Activated CD8-positive, alpha-beta T cell treated with anti-CD3 and anti-CD28 coated beads for 36 hours (primary cell): Measurements from ENCODE around the gene CRK. TPM values are rescaled to one million over a fixed set of nuclear protein-coding genes. Genes with fewer than 3 reads are reported as not detected.

ENCODE experiments used
- ATAC-seq: fragments of 200-7000 bp; cut with Tn5 transposase; one replicate; pipeline ENCODE4 v1.10.0; 2021; ENCODE audit warnings: mild to moderate bottlenecking, moderate library complexity
- CTCF ChIA-PET: fragments of 350-600 bp; sonication (Branson Sonifier 250); formaldehyde crosslinking; loops from one replicate; lab custom pipeline; 2021; ENCODE audit warnings: antibody characterized with exemption; lab: Charles Lee
- POLR2A ChIA-PET: fragments of 350-600 bp; sonication (Branson Sonifier 250); formaldehyde crosslinking; loops from one replicate; lab custom pipeline; 2021; ENCODE audit warnings: antibody characterized with exemption; lab: Charles Lee
- DNase-seq: peaks from one replicate; pipeline ENCODE4 v3.0.0-alpha.2; 2020
- H3K27ac Mint-ChIP-seq: one replicate; pipeline ENCODE4 v1.8.0; 2021; ENCODE audit warnings: mild to moderate bottlenecking, mixed read lengths
- H3K27me3 Mint-ChIP-seq: one replicate; pipeline ENCODE4 v1.8.0; 2021; ENCODE audit warnings: mixed read lengths
- H3K36me3 Mint-ChIP-seq: one replicate; pipeline ENCODE4 v1.8.0; 2021; ENCODE audit warnings: low read depth, mixed read lengths
- H3K4me1 Mint-ChIP-seq: one replicate; pipeline ENCODE4 v1.8.0; 2021; ENCODE audit warnings: low read depth, mixed read lengths
- H3K4me3 Mint-ChIP-seq: one replicate; pipeline ENCODE4 v1.8.0; 2021; ENCODE audit warnings: mild to moderate bottlenecking, moderate library complexity, mixed read lengths
- H3K9me3 Mint-ChIP-seq: one replicate; pipeline ENCODE4 v1.8.0; 2021; ENCODE audit warnings: mixed read lengths
- intact Hi-C: fragments of 100-400 bp; cut with micrococcal nuclease; formaldehyde crosslinking; loops from one replicate; pipeline ENCODE4 v1.10.0; 2022
- total RNA-seq, 2 experiments: library from RNA; stranded (reverse); gene quantifications; one replicate each; pipeline ENCODE4 v1.2.3, GENCODE V29; 2021
- TF ChIP-seq, protein P1 (sequence below): fragments of 200-600 bp; IDR thresholded peaks from one replicate; pipeline ENCODE4 v1.8.0; 2022; ENCODE audit warnings: antibody characterized with exemption, mild to moderate bottlenecking

The CRK gene
- total RNA-seq, 2 experiments from 2014 or later, result 12.1 to 12.9 TPM

DNA sequence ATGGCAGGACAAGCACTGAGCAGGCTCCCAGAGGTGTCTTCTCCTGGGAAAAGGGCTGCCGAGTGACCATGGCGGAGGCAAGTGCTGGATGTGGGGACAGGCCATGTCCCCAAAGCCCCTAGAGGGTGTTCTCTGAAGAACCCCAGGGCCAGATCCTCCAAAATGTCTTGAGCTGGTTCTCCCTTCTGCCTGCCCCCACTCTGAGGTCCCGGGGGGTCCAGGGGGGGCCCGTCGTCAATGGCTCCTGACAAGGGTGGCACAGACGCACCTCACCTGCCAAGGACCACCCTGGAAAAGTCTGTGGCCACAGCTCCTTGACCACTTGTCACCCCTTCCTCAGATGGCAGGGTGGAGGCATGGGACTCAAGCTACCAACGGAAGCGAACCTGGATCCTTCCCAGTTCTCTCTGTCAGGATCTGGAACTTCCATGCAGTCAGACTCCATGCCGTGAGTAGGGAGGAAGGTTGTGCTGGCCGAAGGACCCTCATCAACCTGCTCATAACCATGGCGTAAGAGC is 38.8 kb upstream of the CRK start:
- no peaks in the 10 kb centered on the region for H3K9me3 Mint-ChIP-seq
- CTCF ChIA-PET, result no interaction called here
- peaks cover 4% of the 10 kb centered on the region for H3K27me3 Mint-ChIP-seq
- ATAC-seq, result no peak
- DNase-seq, result no peak
- H3K4me1 Mint-ChIP-seq, result peaks cover 7% of the 10 kb centered on the region
- POLR2A ChIA-PET, result interaction anchor here (1.1 kb wide), 2 partner anchors 39 to 132 kb away, joined by 3 read pairs; partner anchors contain the start of gene CRK
- intact Hi-C loops, result no loop called here
- no peaks in the 10 kb centered on the region for H3K36me3 Mint-ChIP-seq
- H3K4me3 Mint-ChIP-seq, result no peak overlapping the region
- no peak overlapping the region for H3K27ac Mint-ChIP-seq
- TF ChIP-seq, protein P1, sequence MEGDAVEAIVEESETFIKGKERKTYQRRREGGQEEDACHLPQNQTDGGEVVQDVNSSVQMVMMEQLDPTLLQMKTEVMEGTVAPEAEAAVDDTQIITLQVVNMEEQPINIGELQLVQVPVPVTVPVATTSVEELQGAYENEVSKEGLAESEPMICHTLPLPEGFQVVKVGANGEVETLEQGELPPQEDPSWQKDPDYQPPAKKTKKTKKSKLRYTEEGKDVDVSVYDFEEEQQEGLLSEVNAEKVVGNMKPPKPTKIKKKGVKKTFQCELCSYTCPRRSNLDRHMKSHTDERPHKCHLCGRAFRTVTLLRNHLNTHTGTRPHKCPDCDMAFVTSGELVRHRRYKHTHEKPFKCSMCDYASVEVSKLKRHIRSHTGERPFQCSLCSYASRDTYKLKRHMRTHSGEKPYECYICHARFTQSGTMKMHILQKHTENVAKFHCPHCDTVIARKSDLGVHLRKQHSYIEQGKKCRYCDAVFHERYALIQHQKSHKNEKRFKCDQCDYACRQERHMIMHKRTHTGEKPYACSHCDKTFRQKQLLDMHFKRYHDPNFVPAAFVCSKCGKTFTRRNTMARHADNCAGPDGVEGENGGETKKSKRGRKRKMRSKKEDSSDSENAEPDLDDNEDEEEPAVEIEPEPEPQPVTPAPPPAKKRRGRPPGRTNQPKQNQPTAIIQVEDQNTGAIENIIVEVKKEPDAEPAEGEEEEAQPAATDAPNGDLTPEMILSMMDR, result no peak

DNA sequence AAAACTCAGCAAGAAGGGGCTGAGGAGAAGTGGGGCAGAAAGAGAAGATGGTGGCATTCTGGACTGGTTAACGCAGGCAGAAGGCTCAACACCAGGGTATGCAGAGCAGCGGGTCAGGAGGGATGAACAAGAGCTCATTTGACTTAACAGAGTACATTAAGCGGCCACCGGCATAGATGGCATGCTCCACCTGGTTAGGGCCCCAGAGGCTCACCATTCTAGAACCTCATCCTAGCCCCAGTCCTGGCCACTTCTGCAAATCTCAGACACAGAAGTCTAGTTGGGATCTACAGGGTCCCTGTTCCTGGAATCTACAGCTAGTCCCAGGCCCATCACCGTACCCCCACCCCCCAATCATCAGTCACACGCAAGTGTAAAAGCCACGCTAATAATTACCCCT is 38.2 kb upstream of the CRK start:
- ATAC-seq, result no peak
- no peak for DNase-seq
- CTCF ChIA-PET, result no interaction called here
- peaks cover 4% of the 10 kb centered on the region for H3K27me3 Mint-ChIP-seq
- TF ChIP-seq, protein P1, result no peak
- no peak overlapping the region for H3K27ac Mint-ChIP-seq
- H3K9me3 Mint-ChIP-seq, result no peaks in the 10 kb centered on the region
- intact Hi-C loops, result no loop called here
- H3K4me3 Mint-ChIP-seq, result no peak overlapping the region
- no peaks in the 10 kb centered on the region for H3K36me3 Mint-ChIP-seq
- POLR2A ChIA-PET, result no interaction called here
- H3K4me1 Mint-ChIP-seq, result peaks cover 7% of the 10 kb centered on the region

DNA sequence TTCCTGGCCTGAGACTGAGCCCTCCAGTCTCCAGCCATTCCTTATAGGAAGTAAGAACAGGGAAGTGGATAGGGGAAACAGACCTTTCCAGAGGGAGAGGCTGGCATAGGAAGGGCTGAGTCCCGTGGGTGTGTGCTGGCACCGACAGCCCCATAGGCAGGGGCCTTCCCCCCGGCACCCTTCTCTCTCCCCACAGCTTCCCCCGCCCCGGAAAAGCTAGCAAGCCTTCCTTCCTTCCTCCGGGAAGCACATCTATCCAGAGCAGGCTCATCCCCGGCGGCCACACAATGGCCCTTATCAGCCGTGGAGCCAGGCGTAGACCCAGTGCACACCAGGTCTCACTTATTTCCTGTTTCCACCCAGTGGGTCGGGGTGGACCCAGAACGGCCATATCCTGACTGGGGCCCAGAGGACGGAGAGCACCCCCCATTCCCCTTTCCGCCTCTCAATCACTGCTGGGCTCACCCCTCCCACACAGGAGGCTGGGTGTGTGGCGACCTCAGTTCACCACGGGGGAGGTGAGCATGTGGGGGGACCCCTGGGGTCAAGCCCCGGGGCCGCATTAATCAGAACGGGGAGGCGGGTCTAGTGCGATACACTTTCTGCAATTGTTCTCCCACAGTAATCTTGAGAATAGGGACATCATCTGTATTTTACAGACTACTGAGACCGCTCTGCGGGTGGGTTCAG is 37.4 kb upstream of the CRK start:
- Mint-ChIP-seq H3K27me3 (peaks cover 4% of the 10 kb centered on the region), H3K4me3 (no peak overlapping the region), H3K36me3 (no peaks in the 10 kb centered on the region), H3K27ac (no peak overlapping the region), H3K4me1 (peaks cover 8% of the 10 kb centered on the region), H3K9me3 (no peaks in the 10 kb centered on the region)
- TF ChIP-seq, protein P1, result no peak
- DNase-seq (no peak), ATAC-seq (no peak)
- ChIA-PET POLR2A (interaction anchor here (0.7 to 1.0 kb wide), 2 partner anchors 12 to 30 kb away, joined by 3 read pairs; no protein-coding TSS in a partner anchor), CTCF (interaction anchor here (0.8 to 1.6 kb wide), 4 partner anchors 23 to 156 kb away, joined by 3 to 5 read pairs (median 4); partner anchors contain the start of genes INPP5K and RILP)
- intact Hi-C loops, result no loop called here

DNA sequence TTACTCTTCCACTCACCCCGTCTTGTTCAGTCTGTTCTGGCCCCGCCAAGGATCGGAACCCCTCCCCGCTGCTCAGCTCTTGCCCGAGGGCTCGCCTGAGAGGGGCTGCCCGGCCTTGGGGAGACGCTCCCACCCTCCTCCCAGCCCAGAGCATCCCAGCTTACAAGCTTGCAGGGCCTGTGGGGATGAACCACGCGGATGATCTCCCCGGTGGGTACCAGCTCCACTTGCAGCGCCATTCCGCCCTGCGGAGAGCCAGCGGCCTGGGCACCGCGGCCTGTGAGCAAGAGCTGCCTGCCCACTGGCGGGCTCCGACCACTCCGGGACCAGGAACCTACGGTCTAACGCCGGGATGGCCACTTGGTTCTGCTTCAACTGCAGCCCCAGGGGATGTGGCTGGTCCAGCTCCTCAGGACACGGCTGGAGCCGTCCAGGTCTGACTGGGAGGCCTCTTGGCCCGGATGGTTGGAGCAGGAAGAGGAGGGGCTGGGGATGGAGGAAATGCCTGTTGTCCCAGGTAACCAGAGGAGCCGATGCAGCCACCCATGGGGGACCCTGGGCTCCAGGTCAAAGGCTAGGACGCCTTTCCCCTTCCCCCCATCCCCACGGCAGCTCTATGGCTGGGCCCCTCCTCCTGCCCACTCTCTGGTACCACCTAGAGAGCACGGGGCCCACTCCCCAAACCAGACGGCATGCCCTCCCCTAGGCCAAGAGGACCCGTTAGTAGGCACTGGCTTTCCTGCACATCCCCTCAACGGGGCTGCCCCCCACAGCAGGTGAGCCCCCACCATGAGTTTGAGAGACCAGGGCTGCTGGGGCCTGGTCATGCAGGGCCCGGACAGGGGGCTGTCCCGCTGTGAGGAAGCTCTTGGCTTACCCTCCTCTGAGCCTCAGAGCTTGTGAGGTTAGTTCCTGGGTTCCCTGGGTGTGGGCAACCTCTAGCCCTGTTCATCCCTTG is 36.5 kb upstream of the CRK start, which contains the start of gene MYO1C:
Gene MYO1C (minus strand): TSS at position 438 of the 958 bp plus-strand sequence. CDS start 199 bp downstream, at position 239.
- Mint-ChIP-seq H3K36me3 (no peaks in the 10 kb centered on the region), H3K9me3 (no peaks in the 10 kb centered on the region), H3K27me3 (peaks cover 4% of the 10 kb centered on the region), H3K27ac (peak within 1 kb of the TSS; percentile 72), H3K4me1 (peaks cover 13% of the 10 kb centered on the region), H3K4me3 (peak within 1 kb of the TSS; percentile 74)
- DNase-seq (no peak), ATAC-seq (no peak)
- TF ChIP-seq, protein P1, result no peak
- ChIA-PET POLR2A (interaction anchor here (0.7 to 1.0 kb wide), 2 partner anchors 12 to 29 kb away, joined by 3 read pairs; no protein-coding TSS in a partner anchor), CTCF (interaction anchor here (0.8 to 1.6 kb wide), 4 partner anchors 24 to 157 kb away, joined by 3 to 5 read pairs (median 4); partner anchors contain the start of genes INPP5K and RILP)
- intact Hi-C loops, result no loop called here
